Tibial nerve (tissue), 4 donors: ENCODE data around the gene CCT4. TPM values are rescaled to one million over a fixed set of nuclear protein-coding genes. Genes with fewer than 3 reads are reported as not detected.
"Not testable (repeated sequence)": the region's sequence is repeated elsewhere in the genome, so short reads cannot be mapped to it uniquely, and the experiment has no call there.

Experiments used
- DNase-seq, 2 donors: peaks; one replicate each; pipeline ENCODE4 v3.0.0-alpha.2; 2019; ENCODE audit warnings: low spot score in 2 of 2
- H3K27ac ChIP-seq, 4 donors: fragments of 200-600 bp; sonication (generic) in 3 of 4; one replicate each; pipeline ENCODE4 v1.5.1; 2017 to 2019; ENCODE audit warnings: mild to moderate bottlenecking in 1 of 4
- H3K27me3 ChIP-seq, 2 donors: fragments of 200-600 bp; sonication (generic) in 1 of 2; one replicate each; pipeline versions ENCODE4 v1.5.1 to v1.6.0; 2017 to 2019
- H3K36me3 ChIP-seq, 3 donors: fragments of 200-600 bp; sonication (generic); one replicate each; pipeline ENCODE4 v1.5.1; 2018 to 2019
- H3K4me1 ChIP-seq, 4 donors: fragments of 200-600 bp; sonication (generic) in 3 of 4; one replicate each; pipeline ENCODE4 v1.5.1; 2017 to 2019
- H3K4me3 ChIP-seq, 4 donors: fragments of 200-600 bp; sonication (generic) in 3 of 4; one replicate each; pipeline ENCODE4 v1.5.1; 2017 to 2019; ENCODE audit warnings: mild to moderate bottlenecking in 1 of 4, moderate library complexity in 1 of 4
- H3K9me3 ChIP-seq, 4 donors: fragments of 200-600 bp; sonication (generic) in 3 of 4; one replicate each; pipeline ENCODE4 v1.5.1; 2017 to 2019
- CTCF ChIP-seq, 5 experiments: fragments of 200-600 bp in 3 of 5; fragments of 450-650 bp in 2 of 5; sonication (generic) in 3 of 5; IDR thresholded peaks; one replicate each; pipeline ENCODE4 v1.5.1; 2016 to 2019; ENCODE audit warnings: antibody characterized with exemption in 5 of 5, mild to moderate bottlenecking in 3 of 5, moderate library complexity in 2 of 5
- EP300 ChIP-seq, 2 donors: sonication (generic); formaldehyde crosslinking; IDR thresholded peaks; one replicate each; pipeline ENCODE4 v1.6.1; 2017; ENCODE audit warnings: antibody characterized with exemption in 2 of 2, mild to moderate bottlenecking in 1 of 2
- POLR2A ChIP-seq, 2 donors: fragments of 450-650 bp; IDR thresholded peaks; one replicate each; pipeline ENCODE4 v1.6.1; 2017; ENCODE audit warnings: antibody characterized with exemption in 2 of 2, mild to moderate bottlenecking in 2 of 2, moderate library complexity in 2 of 2
- WGBS, 2 donors: methylation state at CpG; one replicate each; pipeline ENCODE4 v1.1.5; 2018; 5-methylcytosine and 5-hydroxymethylcytosine counted together
- total RNA-seq, 4 donors: library from RNA; depleted of rRNA; stranded (reverse); fragments of >200 nt; gene quantifications; one replicate each; pipeline ENCODE4 v1.1.0, GENCODE V29; 2016

The CCT4 gene
- total RNA-seq, 4 donors from 2014 or later: 58.4 to 77.0 (median 64.1) TPM

GRCh38 chr2:61898810-61899209, 10.4 kb upstream of the CCT4 start:
- Histone ChIP-seq H3K36me3 (no peaks in the 10 kb centered on the region), H3K27me3 (no peaks in the 10 kb centered on the region), H3K9me3 (no peaks in the 10 kb centered on the region), H3K4me1 (no peaks in the 10 kb centered on the region), H3K4me3 (no peak overlapping the region), H3K27ac (no peak overlapping the region)
- 25 to 33% methylated on average over 2 of the region's 2 CpGs for WGBS, 2 donors
- DNase-seq: no peak
- TF ChIP-seq CTCF (IDR thresholded peaks at IDR 0.05) (peak in 1 of 5 experiments; percentile 8), EP300 (IDR thresholded peaks at IDR 0.05) (no peak), POLR2A (IDR thresholded peaks at IDR 0.05) (no peak)

GRCh38 chr2:61887717-61888266, 664 bp downstream of the CCT4 start:
- TF ChIP-seq EP300 (IDR thresholded peaks at IDR 0.05) (no peak), POLR2A (IDR thresholded peaks at IDR 0.05) (no peak), CTCF (IDR thresholded peaks at IDR 0.05) (no peak)
- 0 to 1% methylated on average over 18 of the region's 18 CpGs for WGBS, 2 donors
- Histone ChIP-seq H3K4me1 (peaks cover 0 to 20% (median 9%) of the 10 kb centered on the region in 4 donors), H3K36me3 (peaks cover 0 to 26% (median 10%) of the 10 kb centered on the region in 3 donors), H3K4me3 (peak overlapping the region; percentile 68 to 93 (median 87)), H3K9me3 (no peaks in the 10 kb centered on the region), H3K27me3 (no peaks in the 10 kb centered on the region), H3K27ac (peak overlapping the region; percentile 88 to 98 (median 92))
- DNase-seq: peak in 1 of 2 donors; percentile 8

DNA sequence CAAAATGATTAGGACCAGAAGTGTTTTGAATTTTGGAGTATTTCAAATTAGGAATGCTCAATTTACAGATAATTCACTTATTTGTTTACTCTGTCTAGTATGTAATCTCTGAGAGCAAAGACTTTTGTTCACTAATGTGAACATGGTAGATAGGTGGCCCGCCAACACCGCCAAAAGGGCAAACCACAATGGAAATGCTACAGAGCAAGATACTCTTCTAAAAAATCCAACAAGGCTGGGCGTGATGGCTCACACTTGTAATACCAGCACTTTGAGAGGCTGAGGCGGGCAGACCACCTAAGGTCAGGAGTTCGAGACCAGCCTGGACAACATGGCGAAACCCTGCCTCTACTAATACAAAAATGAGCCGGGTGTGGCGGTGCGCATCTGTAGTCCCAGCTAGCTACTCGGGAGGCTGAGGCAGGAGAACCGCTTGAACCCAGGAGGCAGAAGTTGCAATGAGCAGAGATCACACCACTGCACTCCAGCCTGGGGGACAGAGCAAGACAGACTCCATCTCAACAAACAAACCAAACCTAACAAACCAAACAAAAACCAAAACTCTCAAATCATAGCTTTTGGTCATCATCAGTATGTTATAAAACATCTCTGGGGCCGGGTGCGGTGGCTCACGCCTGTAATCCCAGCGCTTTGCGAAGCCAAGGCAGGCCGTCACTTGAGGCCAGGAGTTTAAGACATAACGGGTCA, 2.4 kb downstream of the CCT4 start:
- Histone ChIP-seq H3K27me3 (no peaks in the 10 kb centered on the region), H3K9me3 (no peaks in the 10 kb centered on the region), H3K4me1 (peaks cover 0 to 20% (median 9%) of the 10 kb centered on the region in 4 donors), H3K4me3 (no peak overlapping the region), H3K36me3 (peaks cover 0 to 43% (median 13%) of the 10 kb centered on the region in 3 donors), H3K27ac (no peak overlapping the region)
- WGBS, 2 donors: 90 to 93% methylated on average over 18 of the region's 18 CpGs
- no peak for TF ChIP-seq POLR2A (IDR thresholded peaks at IDR 0.05)
- TF ChIP-seq CTCF (IDR thresholded peaks at IDR 0.05): no peak
- no peak for TF ChIP-seq EP300 (IDR thresholded peaks at IDR 0.05)
- DNase-seq: no peak

DNA sequence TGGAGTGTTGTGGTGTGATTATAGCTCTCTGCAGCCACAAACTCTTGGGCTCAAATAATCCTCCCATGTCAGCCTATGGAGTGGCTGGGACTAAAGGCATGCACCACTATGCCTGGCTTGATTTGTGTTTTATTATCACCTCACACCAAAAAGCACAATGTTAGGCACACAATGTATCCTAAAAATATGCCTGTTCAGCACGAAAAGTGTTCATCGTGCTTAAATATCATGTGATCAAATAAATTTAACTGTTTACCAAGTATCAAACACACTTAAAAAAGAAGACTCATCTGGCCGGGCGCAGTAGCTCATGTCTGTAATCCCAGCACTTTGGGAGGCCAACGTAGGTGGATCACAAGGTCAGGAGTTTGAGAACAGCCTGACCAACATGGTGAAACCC, 5.6 kb downstream of the CCT4 start:
- DNase-seq: no peak
- Histone ChIP-seq H3K4me1 (peaks cover 0 to 20% (median 9%) of the 10 kb centered on the region in 4 donors), H3K9me3 (no peaks in the 10 kb centered on the region), H3K4me3 (no peak overlapping the region), H3K27ac (no peak overlapping the region), H3K36me3 (peaks cover 0 to 72% (median 32%) of the 10 kb centered on the region in 3 donors), H3K27me3 (no peaks in the 10 kb centered on the region)
- 87 to 89% methylated on average over 5 of the region's 5 CpGs for WGBS, 2 donors
- no peak for TF ChIP-seq POLR2A (IDR thresholded peaks at IDR 0.05)
- no peak for TF ChIP-seq CTCF (IDR thresholded peaks at IDR 0.05)
- TF ChIP-seq EP300 (IDR thresholded peaks at IDR 0.05): no peak

DNA sequence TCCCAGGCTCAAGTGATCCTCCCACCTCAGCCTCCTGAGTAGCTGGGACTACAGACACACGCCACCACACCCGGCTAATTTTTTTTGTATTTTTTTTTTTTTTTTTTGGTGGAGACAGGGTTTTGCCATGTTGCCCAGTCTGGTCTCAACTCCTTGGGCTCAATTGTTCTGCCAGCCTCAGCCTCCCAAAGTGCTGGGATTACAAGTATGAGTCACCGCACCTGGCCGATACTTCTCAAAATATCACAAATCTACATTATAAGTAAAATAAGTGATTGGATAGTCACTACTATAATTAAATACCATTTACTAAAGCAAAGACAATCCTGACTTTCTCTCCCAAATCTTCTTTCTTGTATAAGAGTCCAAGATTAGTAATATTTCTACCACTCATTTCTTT, 9.1 kb downstream of the CCT4 start:
- WGBS, 2 donors: 97 to 99% methylated on average over 4 of the region's 4 CpGs

More for the DNA sequence above, 9.1 kb downstream of the CCT4 start:
- not testable (repeated sequence) for H3K4me3 ChIP-seq, H3K27ac ChIP-seq, H3K4me1 ChIP-seq, H3K27me3 ChIP-seq, DNase-seq, H3K9me3 ChIP-seq
- H3K36me3 ChIP-seq: peaks cover 5 to 97% (median 29%) of the 10 kb centered on the region in 3 donors
